ENCODE results near the gene HEXIM2. TPM values are rescaled to one million over a fixed set of nuclear protein-coding genes. Genes with fewer than 3 reads are reported as not detected.

Gene HEXIM2
- total and polyA plus RNA-seq, 2 of the 13 experiments (the other 11 are each of a cell fraction or from before 2014, with no cell fraction given): 27.1 to 32.4 TPM

DNA sequence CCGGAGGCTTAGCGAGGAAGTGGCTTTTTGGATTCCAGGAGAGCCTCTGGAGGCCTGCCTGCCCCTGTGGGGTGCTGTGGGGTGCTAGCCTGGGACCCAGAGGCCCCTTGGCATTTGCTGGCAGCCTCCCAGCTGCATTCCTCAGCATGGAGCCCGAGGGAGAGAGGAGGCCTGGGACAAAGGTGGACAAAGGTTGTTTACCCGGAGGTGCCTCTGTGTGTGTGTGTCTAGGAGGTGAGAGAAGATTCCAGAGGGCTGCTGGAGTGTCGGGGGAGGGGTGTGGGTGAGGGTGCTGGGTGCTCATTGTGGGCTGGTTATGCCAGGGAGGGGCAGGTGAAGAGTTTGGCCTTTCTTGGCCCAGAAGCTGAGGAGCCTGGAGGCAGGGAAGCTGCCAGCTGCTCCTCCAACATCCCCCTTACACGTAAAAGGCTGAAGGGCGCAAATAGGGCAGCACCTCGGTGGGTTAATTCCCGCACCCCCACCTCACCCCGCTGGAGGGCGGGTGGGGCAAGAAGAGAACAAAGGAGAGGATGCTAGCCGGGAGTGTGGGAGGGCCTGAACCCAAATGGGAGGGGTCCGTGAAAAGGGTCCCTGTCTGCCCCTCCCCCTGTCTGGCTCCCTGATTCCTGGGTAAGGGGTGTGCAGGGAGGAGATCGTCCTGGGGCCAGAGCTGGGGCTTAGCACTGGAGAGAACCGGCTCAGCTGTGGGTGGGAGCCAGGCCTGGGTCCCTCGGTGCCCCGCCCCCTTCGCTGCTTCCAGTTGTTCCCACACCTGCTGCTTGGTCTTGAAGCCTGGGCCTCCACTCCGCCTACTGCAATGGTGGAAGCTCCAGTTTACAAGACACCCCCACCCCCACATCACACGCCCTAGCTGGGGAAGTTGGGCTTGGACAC lies 9.9 kb downstream of the HEXIM2 start (continued):
- TF ChIP-seq IRF2 (CRISPR knock-in tag; IDR thresholded peaks at IDR 0.05) (peak; percentile 58), HNRNPH1 (optimal IDR thresholded peaks at IDR 0.05; ENCODE audit: low read depth, low read length) (peak; percentile 90), XBP1 (CRISPR knock-in tag; IDR thresholded peaks at IDR 0.05) (no peak), ZNF274 (CRISPR knock-in tag; IDR thresholded peaks at IDR 0.05) (0 out of 2 replicates have a peak, but pooled peaks have one; percentile 28), SAP130 (CRISPR knock-in tag; IDR thresholded peaks at IDR 0.05; ENCODE audit: low read depth) (peak; percentile 76), NFYB (CRISPR knock-in tag; IDR thresholded peaks at IDR 0.05) (no peak), KDM5B (CRISPR knock-in tag; IDR thresholded peaks at IDR 0.05; ENCODE audit: borderline replicate concordance) (peak; percentile 81; the same call in 1 of the 2 replicates), ZBTB4 (CRISPR knock-in tag; IDR thresholded peaks at IDR 0.05; ENCODE audit: borderline replicate concordance) (peak; percentile 83), ZZZ3 (CRISPR knock-in tag; IDR thresholded peaks at IDR 0.05; ENCODE audit: borderline replicate concordance) (no peak), BCL6 (CRISPR knock-in tag; IDR thresholded peaks at IDR 0.05) (peak; percentile 64), AGO2 (optimal IDR thresholded peaks at IDR 0.05; ENCODE audit: low read depth, low read length) (peak; percentile 91), ZBTB8A (CRISPR knock-in tag; IDR thresholded peaks at IDR 0.05; ENCODE audit: borderline replicate concordance, low read depth) (no peak; the same call in 1 of the 2 replicates), CBFB (CRISPR knock-in tag; IDR thresholded peaks at IDR 0.05) (no peak), ARID2 (CRISPR knock-in tag; IDR thresholded peaks at IDR 0.05; ENCODE audit: borderline replicate concordance) (peak; percentile 88), ZNF335 (CRISPR knock-in tag; IDR thresholded peaks at IDR 0.05) (no peak)
- TF ChIP-seq, protein P1, sequence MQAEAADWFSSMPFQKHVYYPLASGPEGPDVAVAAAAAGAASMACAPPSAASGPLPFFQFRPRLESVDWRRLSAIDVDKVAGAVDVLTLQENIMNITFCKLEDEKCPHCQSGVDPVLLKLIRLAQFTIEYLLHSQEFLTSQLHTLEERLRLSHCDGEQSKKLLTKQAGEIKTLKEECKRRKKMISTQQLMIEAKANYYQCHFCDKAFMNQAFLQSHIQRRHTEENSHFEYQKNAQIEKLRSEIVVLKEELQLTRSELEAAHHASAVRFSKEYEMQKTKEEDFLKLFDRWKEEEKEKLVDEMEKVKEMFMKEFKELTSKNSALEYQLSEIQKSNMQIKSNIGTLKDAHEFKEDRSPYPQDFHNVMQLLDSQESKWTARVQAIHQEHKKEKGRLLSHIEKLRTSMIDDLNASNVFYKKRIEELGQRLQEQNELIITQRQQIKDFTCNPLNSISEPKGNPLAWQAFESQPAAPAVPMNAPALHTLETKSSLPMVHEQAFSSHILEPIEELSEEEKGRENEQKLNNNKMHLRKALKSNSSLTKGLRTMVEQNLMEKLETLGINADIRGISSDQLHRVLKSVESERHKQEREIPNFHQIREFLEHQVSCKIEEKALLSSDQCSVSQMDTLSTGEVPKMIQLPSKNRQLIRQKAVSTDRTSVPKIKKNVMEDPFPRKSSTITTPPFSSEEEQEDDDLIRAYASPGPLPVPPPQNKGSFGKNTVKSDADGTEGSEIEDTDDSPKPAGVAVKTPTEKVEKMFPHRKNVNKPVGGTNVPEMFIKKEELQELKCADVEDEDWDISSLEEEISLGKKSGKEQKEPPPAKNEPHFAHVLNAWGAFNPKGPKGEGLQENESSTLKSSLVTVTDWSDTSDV (CRISPR knock-in tag; IDR thresholded peaks at IDR 0.05): no peak
- TF ChIP-seq, protein P2, sequence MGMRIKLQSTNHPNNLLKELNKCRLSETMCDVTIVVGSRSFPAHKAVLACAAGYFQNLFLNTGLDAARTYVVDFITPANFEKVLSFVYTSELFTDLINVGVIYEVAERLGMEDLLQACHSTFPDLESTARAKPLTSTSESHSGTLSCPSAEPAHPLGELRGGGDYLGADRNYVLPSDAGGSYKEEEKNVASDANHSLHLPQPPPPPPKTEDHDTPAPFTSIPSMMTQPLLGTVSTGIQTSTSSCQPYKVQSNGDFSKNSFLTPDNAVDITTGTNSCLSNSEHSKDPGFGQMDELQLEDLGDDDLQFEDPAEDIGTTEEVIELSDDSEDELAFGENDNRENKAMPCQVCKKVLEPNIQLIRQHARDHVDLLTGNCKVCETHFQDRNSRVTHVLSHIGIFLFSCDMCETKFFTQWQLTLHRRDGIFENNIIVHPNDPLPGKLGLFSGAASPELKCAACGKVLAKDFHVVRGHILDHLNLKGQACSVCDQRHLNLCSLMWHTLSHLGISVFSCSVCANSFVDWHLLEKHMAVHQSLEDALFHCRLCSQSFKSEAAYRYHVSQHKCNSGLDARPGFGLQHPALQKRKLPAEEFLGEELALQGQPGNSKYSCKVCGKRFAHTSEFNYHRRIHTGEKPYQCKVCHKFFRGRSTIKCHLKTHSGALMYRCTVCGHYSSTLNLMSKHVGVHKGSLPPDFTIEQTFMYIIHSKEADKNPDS (CRISPR knock-in tag; IDR thresholded peaks at IDR 0.05): no peak
- TF ChIP-seq, protein P3, sequence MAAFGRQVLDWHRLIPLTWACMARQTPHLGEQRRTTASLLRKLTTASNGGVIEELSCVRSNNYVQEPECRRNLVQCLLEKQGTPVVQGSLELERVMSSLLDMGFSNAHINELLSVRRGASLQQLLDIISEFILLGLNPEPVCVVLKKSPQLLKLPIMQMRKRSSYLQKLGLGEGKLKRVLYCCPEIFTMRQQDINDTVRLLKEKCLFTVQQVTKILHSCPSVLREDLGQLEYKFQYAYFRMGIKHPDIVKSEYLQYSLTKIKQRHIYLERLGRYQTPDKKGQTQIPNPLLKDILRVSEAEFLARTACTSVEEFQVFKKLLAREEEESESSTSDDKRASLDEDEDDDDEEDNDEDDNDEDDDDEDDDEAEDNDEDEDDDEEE (CRISPR knock-in tag; IDR thresholded peaks at IDR 0.05): peak; percentile 65; the same call in 1 of the 2 replicates
